Mesothelial cell of epicardium (in vitro differentiated cells): ENCODE data around the gene KIRREL3. TPM values are rescaled to one million over a fixed set of nuclear protein-coding genes. Genes with fewer than 3 reads are reported as not detected.

ENCODE experiments used
- DNase-seq, 2 experiments: peaks; one replicate each; pipeline ENCODE4 v3.0.0; 2021; ENCODE audit warnings: low spot score in 2 of 2; ENCODE audit not compliant: unreplicated experiment in 2 of 2
- H3K27ac Mint-ChIP-seq: 2 replicates; pipeline ENCODE4 v1.8.0; 2021; ENCODE audit warnings: mixed read lengths
- H3K27me3 Mint-ChIP-seq: 2 replicates; pipeline ENCODE4 v1.8.0; 2021; ENCODE audit warnings: low read depth, mixed read lengths
- H3K36me3 Mint-ChIP-seq: 2 replicates; pipeline ENCODE4 v1.8.0; 2021; ENCODE audit warnings: mixed read lengths
- H3K4me1 Mint-ChIP-seq: 2 replicates; pipeline ENCODE4 v1.8.0; 2021; ENCODE audit warnings: mixed read lengths
- H3K4me3 Mint-ChIP-seq: 2 replicates; pipeline ENCODE4 v1.8.0; 2021; ENCODE audit warnings: mild to moderate bottlenecking, moderate library complexity, mixed read lengths
- H3K9me3 Mint-ChIP-seq: 2 replicates; pipeline ENCODE4 v1.8.0; 2021; ENCODE audit warnings: mixed read lengths
- total RNA-seq: library from RNA; stranded (reverse); gene quantifications from 3 replicates; pipeline ENCODE4 v1.2.1, GENCODE V29; 2021
- TF ChIP-seq, protein P1 (sequence below): fragments of 200-600 bp; sonication (generic); IDR thresholded peaks from one replicate; pipeline ENCODE4 v1.5.0; 2021; ENCODE audit warnings: antibody characterized with exemption; ENCODE audit not compliant: unreplicated experiment

The KIRREL3 gene
- total RNA-seq, 1 donor from 2014 or later = 0.31 TPM

- Mint-ChIP-seq H3K27ac (no peak overlapping the region), H3K4me1 (peaks cover 31% of the 10 kb centered on the region), H3K4me3 (no peak overlapping the region), H3K36me3 (no peaks in the 10 kb centered on the region), H3K27me3 (peaks cover 2% of the 10 kb centered on the region), H3K9me3 (no peaks in the 10 kb centered on the region)
- DNase-seq = no peak
- TF ChIP-seq, protein P1, sequence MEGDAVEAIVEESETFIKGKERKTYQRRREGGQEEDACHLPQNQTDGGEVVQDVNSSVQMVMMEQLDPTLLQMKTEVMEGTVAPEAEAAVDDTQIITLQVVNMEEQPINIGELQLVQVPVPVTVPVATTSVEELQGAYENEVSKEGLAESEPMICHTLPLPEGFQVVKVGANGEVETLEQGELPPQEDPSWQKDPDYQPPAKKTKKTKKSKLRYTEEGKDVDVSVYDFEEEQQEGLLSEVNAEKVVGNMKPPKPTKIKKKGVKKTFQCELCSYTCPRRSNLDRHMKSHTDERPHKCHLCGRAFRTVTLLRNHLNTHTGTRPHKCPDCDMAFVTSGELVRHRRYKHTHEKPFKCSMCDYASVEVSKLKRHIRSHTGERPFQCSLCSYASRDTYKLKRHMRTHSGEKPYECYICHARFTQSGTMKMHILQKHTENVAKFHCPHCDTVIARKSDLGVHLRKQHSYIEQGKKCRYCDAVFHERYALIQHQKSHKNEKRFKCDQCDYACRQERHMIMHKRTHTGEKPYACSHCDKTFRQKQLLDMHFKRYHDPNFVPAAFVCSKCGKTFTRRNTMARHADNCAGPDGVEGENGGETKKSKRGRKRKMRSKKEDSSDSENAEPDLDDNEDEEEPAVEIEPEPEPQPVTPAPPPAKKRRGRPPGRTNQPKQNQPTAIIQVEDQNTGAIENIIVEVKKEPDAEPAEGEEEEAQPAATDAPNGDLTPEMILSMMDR = no peak
These were observed 161.1 kb downstream of the KIRREL3 start for GRCh38 chr11:126839496-126839895.

DNA sequence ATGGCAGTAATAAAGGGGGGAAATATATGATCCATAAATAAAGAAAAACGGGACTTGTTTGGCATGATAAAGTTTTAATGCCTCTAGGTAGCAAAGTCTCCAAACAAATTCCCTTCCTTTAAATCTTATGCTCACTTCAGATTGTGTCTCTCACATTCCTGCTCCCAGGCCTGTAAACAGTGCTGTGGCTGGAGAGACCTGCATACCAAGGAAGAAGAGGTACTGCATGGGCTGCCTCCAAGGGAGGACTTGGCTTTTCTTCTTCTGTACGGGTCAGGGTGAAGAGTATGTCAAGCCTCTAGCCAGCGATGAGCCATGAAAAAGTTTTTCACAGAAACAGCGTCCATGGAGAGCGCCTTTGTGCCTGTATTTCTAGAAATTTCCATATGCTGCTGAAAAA is 161.8 kb downstream of the KIRREL3 start:
- Mint-ChIP-seq H3K9me3 (no peaks in the 10 kb centered on the region), H3K4me3 (no peak overlapping the region), H3K27ac (no peak overlapping the region), H3K4me1 (peaks cover 38% of the 10 kb centered on the region), H3K36me3 (no peaks in the 10 kb centered on the region), H3K27me3 (peaks cover 2% of the 10 kb centered on the region)
- TF ChIP-seq, protein P1 = no peak
- DNase-seq = no peak

DNA sequence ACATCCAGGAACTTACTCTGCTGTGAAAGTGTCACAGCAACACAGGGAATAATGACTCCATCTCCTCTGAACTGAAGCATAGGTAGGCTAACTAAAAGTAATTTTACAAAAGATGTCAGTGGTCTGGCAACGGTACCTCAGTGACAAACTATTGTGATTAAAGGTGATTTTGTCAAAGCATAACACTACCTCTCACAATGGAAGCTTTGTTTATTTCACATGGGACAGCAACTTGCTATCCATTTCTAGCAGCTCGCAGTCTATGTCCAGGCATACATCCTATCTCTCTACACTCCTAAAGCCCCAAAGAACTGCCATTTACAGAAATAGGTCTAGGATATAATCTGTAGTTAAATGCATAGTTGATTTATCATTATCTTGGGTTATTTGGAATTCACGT is 163.0 kb downstream of the KIRREL3 start:
- TF ChIP-seq, protein P1 = no peak
- DNase-seq = no peak

DNA sequence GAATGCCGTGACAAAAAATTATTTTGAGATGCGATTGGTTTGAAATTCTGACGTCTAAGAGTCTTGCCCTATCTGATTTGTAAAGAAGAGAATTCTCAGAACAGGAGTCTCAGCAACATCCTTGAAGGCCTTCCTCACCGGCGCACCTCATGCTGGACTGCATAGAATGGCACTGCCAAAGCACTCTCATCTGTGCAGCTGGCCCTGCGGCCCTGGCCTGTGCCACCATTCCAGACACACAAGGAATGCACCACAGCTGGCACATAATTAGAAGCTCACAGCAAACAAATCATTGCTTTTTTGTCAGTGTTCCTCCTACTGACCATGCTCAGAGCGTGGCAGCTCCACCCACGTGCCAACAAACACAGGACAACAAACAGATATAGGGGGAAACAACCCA is 166.0 kb downstream of the KIRREL3 start:
- no peaks in the 10 kb centered on the region for H3K9me3 Mint-ChIP-seq
- H3K4me1 Mint-ChIP-seq = peaks cover 47% of the 10 kb centered on the region
- no peak overlapping the region for H3K4me3 Mint-ChIP-seq
- H3K36me3 Mint-ChIP-seq = no peaks in the 10 kb centered on the region
- DNase-seq = no peak
- TF ChIP-seq, protein P1 = no peak
- H3K27me3 Mint-ChIP-seq = peaks cover 4% of the 10 kb centered on the region
- H3K27ac Mint-ChIP-seq = no peak overlapping the region

More for the DNA sequence above, 163.0 kb downstream of the KIRREL3 start:
- peaks cover 48% of the 10 kb centered on the region for H3K4me1 Mint-ChIP-seq
- H3K27ac Mint-ChIP-seq = no peak overlapping the region
- H3K36me3 Mint-ChIP-seq = no peaks in the 10 kb centered on the region
- no peak overlapping the region for H3K4me3 Mint-ChIP-seq
- H3K9me3 Mint-ChIP-seq = no peaks in the 10 kb centered on the region
- H3K27me3 Mint-ChIP-seq = peaks cover 2% of the 10 kb centered on the region

DNA sequence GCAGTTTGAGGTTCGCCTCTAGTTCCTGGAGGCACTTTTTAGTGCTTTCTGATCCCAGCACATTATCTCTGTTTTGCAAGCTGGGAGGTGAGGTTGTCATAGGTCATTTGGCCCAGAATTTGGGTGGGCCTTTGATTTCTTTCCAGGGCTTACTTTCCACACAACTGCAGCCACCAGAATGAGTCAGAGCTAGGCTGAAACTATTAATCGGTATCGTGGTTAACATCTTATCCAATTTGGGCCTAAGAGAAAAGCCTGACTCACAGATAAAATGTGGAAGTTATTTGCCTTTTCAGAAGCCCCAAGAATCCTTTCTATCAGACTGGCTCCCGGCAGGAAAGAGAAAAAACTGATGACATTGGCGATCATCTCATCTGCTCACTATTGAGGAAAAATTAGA is 166.4 kb downstream of the KIRREL3 start:
- Mint-ChIP-seq H3K4me1 (peaks cover 43% of the 10 kb centered on the region), H3K36me3 (no peaks in the 10 kb centered on the region), H3K4me3 (no peak overlapping the region), H3K27ac (no peak overlapping the region), H3K9me3 (no peaks in the 10 kb centered on the region), H3K27me3 (peaks cover 9% of the 10 kb centered on the region)
- TF ChIP-seq, protein P1 = no peak
- DNase-seq = no peak

- Mint-ChIP-seq H3K4me3 (no peak overlapping the region), H3K9me3 (no peaks in the 10 kb centered on the region), H3K4me1 (peaks cover 33% of the 10 kb centered on the region), H3K36me3 (no peaks in the 10 kb centered on the region), H3K27me3 (peaks cover 17% of the 10 kb centered on the region), H3K27ac (no peak overlapping the region)
- DNase-seq = no peak
- TF ChIP-seq, protein P1 = no peak
These were observed 167.5 kb downstream of the KIRREL3 start for GRCh38 chr11:126833065-126833464.
